Epithelial cell of proximal tubule (primary cell): ENCODE data around the gene PNMT. TPM values are rescaled to one million over a fixed set of nuclear protein-coding genes. Genes with fewer than 3 reads are reported as not detected.
A peak's percentile ranks its signal among the peaks of the same experiment; 100 is the strongest.

Experiments
- DNase-seq: peaks from one replicate; pipeline ENCODE4 v3.0.0-alpha.2; 2011; ENCODE audit warnings: low read depth
- H3K4me3 ChIP-seq: 2 replicates; pipeline ENCODE4 v1.5.1; 2011; ENCODE audit warnings: low read depth, mild to moderate bottlenecking, low read length
- total RNA-seq: library from RNA; depleted of rRNA; stranded (reverse); fragments of >200 nt; gene quantifications from 2 replicates; pipeline ENCODE4 v1.2.3, GENCODE V29; 2015
- TF ChIP-seq, protein P1 (sequence below): conservative IDR thresholded peaks from 2 replicates; pipeline ENCODE4 v1.5.1; 2012; ENCODE audit warnings: low read depth, mild to moderate bottlenecking, low read length

Gene PNMT
- total RNA-seq, 1 donor from 2014 or later, result not detected

DNA sequence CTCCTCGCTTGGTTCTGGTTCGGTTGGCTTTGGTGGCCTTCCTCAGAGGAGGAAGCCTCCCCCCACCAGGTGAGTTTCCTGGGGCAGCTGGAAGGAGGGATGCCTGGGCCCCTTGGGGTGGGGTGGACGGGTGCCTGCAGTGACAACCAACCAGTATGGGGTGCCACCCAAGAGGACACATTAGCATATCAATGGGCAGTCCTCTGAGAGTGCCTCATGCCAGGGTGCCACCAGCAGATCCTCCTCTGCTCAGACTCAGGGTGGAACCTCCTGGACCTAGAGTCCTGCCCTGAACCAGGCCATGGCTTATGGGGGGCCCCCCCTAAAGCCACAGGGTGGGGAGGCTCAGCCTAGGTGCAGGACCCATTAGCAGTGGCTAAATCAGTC is 38.8 kb upstream of the PNMT start:
- no peak overlapping the region for H3K4me3 ChIP-seq
- DNase-seq, result no peak
- TF ChIP-seq, protein P1, sequence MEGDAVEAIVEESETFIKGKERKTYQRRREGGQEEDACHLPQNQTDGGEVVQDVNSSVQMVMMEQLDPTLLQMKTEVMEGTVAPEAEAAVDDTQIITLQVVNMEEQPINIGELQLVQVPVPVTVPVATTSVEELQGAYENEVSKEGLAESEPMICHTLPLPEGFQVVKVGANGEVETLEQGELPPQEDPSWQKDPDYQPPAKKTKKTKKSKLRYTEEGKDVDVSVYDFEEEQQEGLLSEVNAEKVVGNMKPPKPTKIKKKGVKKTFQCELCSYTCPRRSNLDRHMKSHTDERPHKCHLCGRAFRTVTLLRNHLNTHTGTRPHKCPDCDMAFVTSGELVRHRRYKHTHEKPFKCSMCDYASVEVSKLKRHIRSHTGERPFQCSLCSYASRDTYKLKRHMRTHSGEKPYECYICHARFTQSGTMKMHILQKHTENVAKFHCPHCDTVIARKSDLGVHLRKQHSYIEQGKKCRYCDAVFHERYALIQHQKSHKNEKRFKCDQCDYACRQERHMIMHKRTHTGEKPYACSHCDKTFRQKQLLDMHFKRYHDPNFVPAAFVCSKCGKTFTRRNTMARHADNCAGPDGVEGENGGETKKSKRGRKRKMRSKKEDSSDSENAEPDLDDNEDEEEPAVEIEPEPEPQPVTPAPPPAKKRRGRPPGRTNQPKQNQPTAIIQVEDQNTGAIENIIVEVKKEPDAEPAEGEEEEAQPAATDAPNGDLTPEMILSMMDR, result no peak

DNA sequence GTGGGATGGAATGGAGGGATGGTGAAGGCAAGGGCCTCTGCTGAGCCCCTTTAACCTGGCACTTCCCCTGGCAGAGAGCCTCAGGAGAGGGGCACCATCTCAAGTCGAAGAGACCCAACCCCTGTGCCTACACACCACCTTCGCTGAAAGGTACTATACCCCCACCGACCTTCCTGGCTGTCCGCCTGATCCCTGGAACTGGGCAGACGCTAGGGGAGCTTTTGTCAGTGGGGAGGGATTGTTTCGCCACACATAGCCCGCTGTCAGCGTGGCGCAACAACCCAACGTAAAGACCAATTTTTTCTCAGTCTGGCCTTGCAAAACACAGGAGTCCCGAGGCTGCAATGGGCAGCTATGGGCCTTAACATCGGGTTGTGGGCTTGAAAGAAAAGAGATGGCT is 38.4 kb upstream of the PNMT start:
- TF ChIP-seq, protein P1, result no peak
- no peak overlapping the region for H3K4me3 ChIP-seq
- no peak for DNase-seq

DNA sequence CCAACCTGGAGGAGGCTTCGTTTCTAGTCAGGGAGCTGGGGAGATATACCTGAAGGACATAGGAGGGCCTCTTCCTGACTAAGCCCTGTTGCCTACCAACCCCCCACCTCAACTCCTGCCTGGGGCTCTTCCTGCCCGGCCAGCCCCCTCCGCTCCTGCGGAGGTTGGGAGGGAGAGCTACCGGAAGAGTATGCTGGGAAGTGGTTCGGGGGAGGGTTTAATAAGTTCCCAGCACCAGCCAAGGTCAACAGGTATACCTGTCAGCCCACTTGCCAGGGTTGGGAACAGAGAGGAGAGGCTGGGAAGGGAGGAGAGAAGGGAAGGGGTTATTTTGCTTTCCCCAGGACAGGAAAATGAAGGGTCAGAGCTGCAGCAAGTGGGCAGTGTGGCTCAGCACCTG is 36.9 kb upstream of the PNMT start:
- TF ChIP-seq, protein P1, result no peak
- no peak for DNase-seq
- H3K4me3 ChIP-seq, result no peak overlapping the region

DNA sequence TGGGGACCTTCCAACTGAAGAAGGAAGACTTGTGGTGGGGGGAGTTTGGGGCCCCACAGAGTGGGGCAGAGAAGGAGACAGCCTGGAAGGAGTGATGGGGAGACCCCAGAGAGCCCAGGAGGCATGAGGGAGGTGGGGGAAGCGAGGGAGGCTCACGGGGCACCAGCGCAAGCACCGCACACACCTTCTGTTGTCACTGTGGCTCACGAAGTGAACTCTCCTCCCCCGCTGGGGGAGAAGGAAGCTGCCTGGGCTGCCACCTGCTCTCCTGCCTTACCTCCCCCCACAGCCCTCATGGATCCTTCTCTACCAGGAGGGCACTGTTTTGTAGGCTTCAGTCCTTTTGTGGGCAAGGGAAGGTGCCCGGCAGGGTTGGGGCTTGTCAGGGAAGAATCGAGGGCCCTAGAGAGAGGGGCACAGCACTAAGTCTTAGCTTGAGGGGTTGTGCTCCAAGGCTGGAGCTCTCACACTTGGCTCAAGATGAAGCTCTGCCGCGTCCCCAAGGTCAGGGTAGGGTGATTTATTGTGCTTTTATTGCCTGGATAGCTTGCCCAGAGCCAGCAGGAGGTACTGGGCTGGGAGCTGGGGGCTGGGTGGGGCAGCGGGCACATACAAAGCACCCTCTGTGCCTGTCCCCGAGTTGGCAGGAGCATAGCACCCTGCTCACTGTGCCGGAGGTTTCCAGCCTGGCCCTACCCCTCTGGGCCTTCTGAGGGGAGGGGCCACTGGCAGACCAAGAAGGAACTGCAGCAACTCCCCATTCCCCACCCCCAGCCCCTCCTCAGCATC is 35.9 kb upstream of the PNMT start:
- TF ChIP-seq, protein P1, result no peak
- H3K4me3 ChIP-seq, result no peak overlapping the region

DNA sequence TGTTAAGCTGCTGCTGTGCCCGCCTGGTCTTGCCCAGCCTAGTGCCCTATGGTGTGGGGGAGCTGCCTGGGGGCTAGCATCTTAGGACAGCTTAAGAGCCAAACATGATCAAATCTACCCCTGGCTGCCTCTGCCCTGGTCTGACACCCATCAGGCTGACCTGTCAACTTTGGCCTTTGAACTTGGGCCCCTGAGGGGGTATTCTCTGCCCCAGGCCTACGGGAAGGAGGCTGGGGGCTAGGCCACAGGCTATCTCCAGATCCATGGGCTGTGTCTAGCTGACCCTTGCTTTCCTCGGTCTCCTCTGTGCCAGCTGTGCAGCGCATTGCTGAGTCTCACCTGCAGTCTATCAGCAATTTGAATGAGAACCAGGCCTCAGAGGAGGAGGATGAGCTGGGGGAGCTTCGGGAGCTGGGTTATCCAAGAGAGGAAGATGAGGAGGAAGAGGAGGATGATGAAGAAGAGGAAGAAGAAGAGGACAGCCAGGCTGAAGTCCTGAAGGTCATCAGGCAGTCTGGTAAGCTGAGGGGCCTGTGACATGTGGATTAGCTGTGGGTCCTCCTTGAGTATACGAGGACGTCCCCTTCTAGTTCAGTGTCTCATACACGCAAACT is 34.6 kb upstream of the PNMT start:
- no peak for DNase-seq
- TF ChIP-seq, protein P1, result no peak
- H3K4me3 ChIP-seq, result no peak overlapping the region

More for the DNA sequence above, 35.9 kb upstream of the PNMT start:
- no peak for DNase-seq

DNA sequence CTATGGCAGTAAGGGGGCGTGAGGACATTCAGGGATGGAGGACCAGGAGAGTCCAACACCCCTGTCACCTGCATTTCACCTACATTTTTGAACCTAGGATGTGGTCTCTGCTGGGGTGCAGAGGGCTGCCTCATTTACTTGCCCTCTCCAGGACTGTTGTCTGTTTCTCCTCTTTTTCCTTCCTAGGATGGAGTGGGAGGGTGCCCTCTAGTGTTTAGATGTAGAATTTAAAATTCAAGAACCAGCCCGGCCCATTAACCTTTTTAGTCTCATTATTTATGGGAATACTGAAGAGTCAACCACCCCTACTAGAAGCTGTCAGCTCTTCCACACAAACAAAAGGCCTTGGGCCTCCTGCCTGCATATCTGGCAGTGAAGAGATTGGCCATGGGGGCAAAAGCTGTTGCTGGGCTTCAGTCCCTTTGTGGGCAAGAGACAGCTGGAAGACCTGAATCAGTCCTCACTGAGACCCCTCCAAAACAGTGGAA is 33.8 kb upstream of the PNMT start:
- no peak overlapping the region for H3K4me3 ChIP-seq
- no peak for DNase-seq
- TF ChIP-seq, protein P1, result peak; percentile 74

DNA sequence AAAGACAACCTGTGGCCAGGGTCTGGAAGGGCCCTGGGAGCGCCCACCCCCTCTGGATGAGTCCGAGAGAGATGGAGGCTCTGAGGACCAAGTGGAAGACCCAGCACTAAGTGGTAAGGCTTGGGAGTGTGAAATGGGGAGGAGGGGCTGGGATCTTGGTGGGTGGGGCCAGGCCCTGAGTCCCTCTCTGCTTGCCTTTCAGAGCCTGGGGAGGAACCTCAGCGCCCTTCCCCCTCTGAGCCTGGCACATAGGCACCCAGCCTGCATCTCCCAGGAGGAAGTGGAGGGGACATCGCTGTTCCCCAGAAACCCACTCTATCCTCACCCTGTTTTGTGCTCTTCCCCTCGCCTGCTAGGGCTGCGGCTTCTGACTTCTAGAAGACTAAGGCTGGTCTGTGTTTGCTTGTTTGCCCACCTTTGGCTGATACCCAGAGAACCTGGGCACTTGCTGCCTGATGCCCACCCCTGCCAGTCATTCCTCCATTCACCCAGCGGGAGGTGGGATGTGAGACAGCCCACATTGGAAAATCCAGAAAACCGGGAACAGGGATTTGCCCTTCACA is 32.6 kb upstream of the PNMT start:
- DNase-seq, result no peak
- no peak overlapping the region for H3K4me3 ChIP-seq
- TF ChIP-seq, protein P1, result no peak
